Ascending aorta (tissue), 2 donors: Measurements from ENCODE around the gene URB1. TPM values are rescaled to one million over a fixed set of nuclear protein-coding genes. Genes with fewer than 3 reads are reported as not detected.
"Not testable (repeated sequence)": the region's sequence is repeated elsewhere in the genome, so short reads cannot be mapped to it uniquely, and the experiment has no call there.

Experiments
- DNase-seq, 2 donors: peaks; one replicate each; pipeline ENCODE4 v3.0.0-alpha.2; 2019; ENCODE audit warnings: low spot score in 2 of 2
- H3K27ac ChIP-seq, 2 donors: fragments of 200-600 bp; sonication (generic); one replicate each; pipeline ENCODE4 v1.5.1; 2016 to 2017; ENCODE audit warnings: mild to moderate bottlenecking in 1 of 2
- H3K27me3 ChIP-seq: fragments of 200-600 bp; sonication (generic); one replicate; pipeline ENCODE4 v1.5.1; 2017
- H3K36me3 ChIP-seq, 2 donors: fragments of 200-600 bp; sonication (generic); one replicate each; pipeline ENCODE4 v1.5.1; 2016
- H3K4me1 ChIP-seq, 2 donors: fragments of 200-600 bp; sonication (generic); one replicate each; pipeline ENCODE4 v1.5.1; 2016 to 2017; ENCODE audit warnings: mild to moderate bottlenecking in 1 of 2
- H3K4me3 ChIP-seq, 2 donors: fragments of 200-600 bp; sonication (generic); one replicate each; pipeline ENCODE4 v1.5.1; 2016 to 2017; ENCODE audit warnings: mild to moderate bottlenecking in 1 of 2
- H3K9me3 ChIP-seq, 2 donors: fragments of 200-600 bp; sonication (generic); one replicate each; pipeline ENCODE4 v1.5.1; 2016
- intact Hi-C: fragments of 100-400 bp; cut with DNase I; formaldehyde crosslinking; loops from one replicate; pipeline ENCODE4 v1.15.1; 2023
- total RNA-seq: library from RNA; depleted of rRNA; stranded (reverse); fragments of >200 nt; gene quantifications from one replicate; pipeline ENCODE4 v1.1.0, GENCODE V29; 2016
- TF ChIP-seq, protein P1 (sequence below), 3 experiments: fragments of 200-600 bp in 2 of 3; fragments of 450-650 bp in 1 of 3; sonication (generic) in 2 of 3; IDR thresholded peaks; one replicate each; pipeline ENCODE4 v1.5.1; 2016 to 2019; ENCODE audit warnings: antibody characterized with exemption in 3 of 3, mild to moderate bottlenecking in 1 of 3, moderate library complexity in 1 of 3

Gene URB1, protein sequence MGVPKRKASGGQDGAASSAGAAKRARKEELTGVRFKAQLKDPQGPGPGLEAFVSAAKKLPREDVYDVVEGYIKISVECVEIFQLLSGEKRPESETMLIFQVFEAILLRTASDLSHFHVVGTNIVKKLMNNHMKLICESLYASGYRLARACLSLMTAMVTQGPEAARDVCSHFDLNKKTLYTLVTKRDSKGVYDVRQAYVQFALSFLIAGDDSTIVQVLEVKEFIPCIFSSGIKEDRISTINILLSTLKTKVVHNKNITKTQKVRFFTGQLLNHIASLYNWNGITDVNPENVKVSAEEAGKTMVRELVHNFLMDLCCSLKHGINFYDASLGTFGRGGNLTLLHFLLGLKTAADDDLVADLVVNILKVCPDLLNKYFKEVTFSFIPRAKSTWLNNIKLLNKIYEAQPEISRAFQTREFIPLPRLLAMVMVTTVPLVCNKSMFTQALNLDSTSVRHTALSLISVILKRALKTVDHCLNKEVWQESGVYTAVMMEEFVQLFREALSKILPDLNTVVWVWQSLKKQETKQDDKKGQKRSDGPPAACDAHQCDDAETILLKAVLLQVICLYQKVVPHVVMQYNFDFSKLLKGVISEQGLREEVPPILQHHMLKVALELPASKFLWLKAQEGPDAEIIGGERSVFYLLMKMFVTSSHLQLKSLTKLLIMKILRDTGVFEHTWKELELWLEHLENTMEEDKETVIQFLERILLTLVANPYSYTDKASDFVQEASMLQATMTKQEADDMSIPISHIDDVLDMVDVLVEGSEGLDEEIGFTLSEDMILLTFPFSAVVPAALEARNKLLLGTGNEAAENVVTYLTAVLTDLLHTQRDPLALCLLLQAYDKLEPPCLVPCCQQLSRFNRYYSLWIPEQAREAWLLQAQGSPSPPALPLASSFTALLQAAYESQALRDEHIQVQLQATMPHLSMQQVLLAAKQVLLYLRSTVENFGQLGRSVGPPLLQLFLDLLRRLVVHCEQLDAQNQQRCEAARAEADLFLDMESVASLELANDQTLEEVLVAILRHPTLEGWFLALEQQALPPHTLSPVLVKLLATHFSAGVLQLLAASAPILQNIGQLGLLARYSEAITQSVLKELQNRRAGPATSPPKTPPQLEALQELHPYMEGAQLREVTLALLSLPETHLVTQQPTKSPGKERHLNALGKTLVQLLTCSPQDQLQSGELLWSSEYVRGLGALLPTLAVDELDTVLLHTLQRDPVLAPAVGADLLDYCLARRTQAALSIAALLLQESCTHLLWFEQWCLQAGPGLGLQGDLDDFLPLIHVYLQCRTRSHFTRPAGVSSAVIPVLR (N-terminal part only)
- 35.4 TPM for total RNA-seq

- TF ChIP-seq, protein P1, sequence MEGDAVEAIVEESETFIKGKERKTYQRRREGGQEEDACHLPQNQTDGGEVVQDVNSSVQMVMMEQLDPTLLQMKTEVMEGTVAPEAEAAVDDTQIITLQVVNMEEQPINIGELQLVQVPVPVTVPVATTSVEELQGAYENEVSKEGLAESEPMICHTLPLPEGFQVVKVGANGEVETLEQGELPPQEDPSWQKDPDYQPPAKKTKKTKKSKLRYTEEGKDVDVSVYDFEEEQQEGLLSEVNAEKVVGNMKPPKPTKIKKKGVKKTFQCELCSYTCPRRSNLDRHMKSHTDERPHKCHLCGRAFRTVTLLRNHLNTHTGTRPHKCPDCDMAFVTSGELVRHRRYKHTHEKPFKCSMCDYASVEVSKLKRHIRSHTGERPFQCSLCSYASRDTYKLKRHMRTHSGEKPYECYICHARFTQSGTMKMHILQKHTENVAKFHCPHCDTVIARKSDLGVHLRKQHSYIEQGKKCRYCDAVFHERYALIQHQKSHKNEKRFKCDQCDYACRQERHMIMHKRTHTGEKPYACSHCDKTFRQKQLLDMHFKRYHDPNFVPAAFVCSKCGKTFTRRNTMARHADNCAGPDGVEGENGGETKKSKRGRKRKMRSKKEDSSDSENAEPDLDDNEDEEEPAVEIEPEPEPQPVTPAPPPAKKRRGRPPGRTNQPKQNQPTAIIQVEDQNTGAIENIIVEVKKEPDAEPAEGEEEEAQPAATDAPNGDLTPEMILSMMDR (IDR thresholded peaks at IDR 0.05): no peak
- intact Hi-C loops: loop anchor here (2.0 to 5.0 kb wide), 3 partner anchors 18 to 334 kb away; partner anchors contain the start of genes CFAP298 and SYNJ1
- H3K4me1 ChIP-seq: peaks cover 0 to 11% of the 10 kb centered on the region in 2 donors
- H3K4me3 ChIP-seq: peak within 1 kb of the TSS; percentile 82 to 88
- peaks cover 0 to 8% of the 10 kb centered on the region in 2 donors for H3K36me3 ChIP-seq
- no peaks in the 10 kb centered on the region for H3K27me3 ChIP-seq
- H3K9me3 ChIP-seq: no peaks in the 10 kb centered on the region
- DNase-seq: peak; percentile 59 to 93
- H3K27ac ChIP-seq: peak within 1 kb of the TSS; percentile 78 to 90
Observed at GRCh38 chr21:32392880-32393676, at the start of gene URB1. Gene URB1, minus strand, starts transcription at chr21:32393012. Its CDS starts 102 bp downstream, at chr21:32392910.

- Histone ChIP-seq H3K36me3 (peaks cover 0 to 5% of the 10 kb centered on the region in 2 donors), H3K4me3 (no peak overlapping the region), H3K27me3 (no peaks in the 10 kb centered on the region), H3K4me1 (no peaks in the 10 kb centered on the region), H3K9me3 (no peaks in the 10 kb centered on the region), H3K27ac (no peak overlapping the region)
- TF ChIP-seq, protein P1 (IDR thresholded peaks at IDR 0.05): no peak
- intact Hi-C loops: no loop called here
- no peak for DNase-seq
Observed at GRCh38 chr21:32437729-32438128, 44.9 kb upstream of the URB1 start.

- not testable (repeated sequence) for H3K36me3 ChIP-seq
Observed at GRCh38 chr21:32432982-32433660, 40.3 kb upstream of the URB1 start.

DNA sequence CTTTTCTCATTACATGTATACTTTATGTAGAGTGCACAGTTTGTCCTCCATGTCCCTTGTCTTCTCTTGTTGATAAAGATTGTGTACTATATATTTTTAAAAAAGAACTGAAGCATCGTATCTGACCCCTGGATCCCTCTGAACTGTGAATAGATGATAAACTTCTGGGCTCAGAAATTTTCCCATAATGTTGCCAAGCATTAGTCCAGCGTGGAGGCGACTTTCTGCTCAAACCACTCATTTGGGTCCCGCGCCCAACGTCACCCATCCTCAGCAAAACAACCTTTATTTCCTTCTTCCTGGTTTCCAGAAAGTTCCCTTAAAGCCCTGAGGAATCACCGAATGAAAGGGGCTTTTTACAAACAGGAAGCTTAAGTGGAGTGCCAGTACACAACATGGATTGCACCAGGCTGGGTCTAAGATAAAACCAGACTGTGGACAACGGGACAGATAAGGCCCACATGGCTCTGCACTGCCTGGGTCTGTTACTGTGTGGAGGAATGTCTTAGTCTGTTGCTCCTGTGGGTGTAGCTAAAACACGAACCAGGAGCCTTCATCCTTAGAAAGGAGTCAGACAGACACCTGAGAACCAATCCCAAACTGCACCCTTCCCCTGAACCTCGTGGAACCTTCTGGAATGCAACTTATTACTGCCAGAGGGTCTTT is 35.3 kb upstream of the URB1 start:
- H3K27ac ChIP-seq: peak overlapping the region; percentile 23 to 31
- intact Hi-C loops: no loop called here

More at GRCh38 chr21:32432982-32433660, 40.3 kb upstream of the URB1 start:
- H3K9me3 ChIP-seq, intact Hi-C loops, H3K4me1 ChIP-seq, DNase-seq, H3K4me3 ChIP-seq, H3K27ac ChIP-seq, H3K27me3 ChIP-seq: not testable (repeated sequence)

More for the DNA sequence above, 35.3 kb upstream of the URB1 start:
- H3K36me3 ChIP-seq: peaks cover 0 to 4% of the 10 kb centered on the region in 2 donors
- peaks cover 7 to 27% of the 10 kb centered on the region in 2 donors for H3K4me1 ChIP-seq
- no peaks in the 10 kb centered on the region for H3K9me3 ChIP-seq
- TF ChIP-seq, protein P1 (IDR thresholded peaks at IDR 0.05): no peak
- no peak for DNase-seq
- no peaks in the 10 kb centered on the region for H3K27me3 ChIP-seq
- no peak overlapping the region for H3K4me3 ChIP-seq
